HUDEP-2 (cell line): Measurements from ENCODE around the gene KHDC1.
"Not testable (repeated sequence)": the region's sequence is repeated elsewhere in the genome, so short reads cannot be mapped to it uniquely, and the experiment has no call there.

Experiments used
- DNase-seq, 76 experiments: peaks; one replicate each; lab custom pipeline; 2025; ENCODE audit not compliant: unreplicated experiment in 76 of 76; lab: John Stamatoyannopoulos, UW

The KHDC1 gene

DNA sequence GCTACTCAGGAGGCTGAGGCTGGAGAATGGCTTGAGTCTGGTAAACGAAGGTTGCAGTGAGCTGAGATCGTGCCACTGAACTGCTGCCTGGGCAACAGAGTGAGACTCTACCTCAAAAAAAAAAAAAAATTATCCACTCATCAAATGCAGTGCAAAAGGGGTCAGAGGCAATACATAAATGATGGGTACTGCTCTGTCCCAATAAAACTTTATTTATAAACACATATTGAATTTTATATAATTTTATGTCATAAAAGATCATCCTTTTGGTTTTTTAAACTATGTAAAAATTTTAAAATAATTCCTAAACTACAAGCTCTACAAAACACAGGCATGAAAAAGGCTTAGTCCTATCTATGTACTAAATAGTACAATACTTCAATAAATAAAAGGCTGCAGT lies 10.3 kb downstream of the KHDC1 start:
- DNase-seq = no peak

DNA sequence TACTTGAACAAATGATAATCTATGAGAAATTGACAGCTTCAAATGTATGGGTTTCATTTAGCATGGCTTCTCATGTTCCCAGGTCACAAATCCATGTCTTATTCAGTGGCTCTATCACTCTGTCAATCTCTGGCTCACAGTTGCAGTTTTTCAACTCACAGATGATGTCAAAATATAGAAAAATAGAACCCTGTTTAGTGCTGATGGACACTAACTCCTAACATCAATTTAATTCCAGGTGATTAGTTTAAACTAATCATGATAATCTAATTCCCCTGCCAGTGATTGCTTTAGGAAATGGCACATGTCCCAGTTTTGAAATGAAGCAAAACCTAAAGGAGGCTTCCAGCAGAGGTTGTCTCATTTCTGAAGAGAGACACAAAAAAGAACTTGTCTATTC lies 13.0 kb downstream of the KHDC1 start:
- DNase-seq = no peak

DNA sequence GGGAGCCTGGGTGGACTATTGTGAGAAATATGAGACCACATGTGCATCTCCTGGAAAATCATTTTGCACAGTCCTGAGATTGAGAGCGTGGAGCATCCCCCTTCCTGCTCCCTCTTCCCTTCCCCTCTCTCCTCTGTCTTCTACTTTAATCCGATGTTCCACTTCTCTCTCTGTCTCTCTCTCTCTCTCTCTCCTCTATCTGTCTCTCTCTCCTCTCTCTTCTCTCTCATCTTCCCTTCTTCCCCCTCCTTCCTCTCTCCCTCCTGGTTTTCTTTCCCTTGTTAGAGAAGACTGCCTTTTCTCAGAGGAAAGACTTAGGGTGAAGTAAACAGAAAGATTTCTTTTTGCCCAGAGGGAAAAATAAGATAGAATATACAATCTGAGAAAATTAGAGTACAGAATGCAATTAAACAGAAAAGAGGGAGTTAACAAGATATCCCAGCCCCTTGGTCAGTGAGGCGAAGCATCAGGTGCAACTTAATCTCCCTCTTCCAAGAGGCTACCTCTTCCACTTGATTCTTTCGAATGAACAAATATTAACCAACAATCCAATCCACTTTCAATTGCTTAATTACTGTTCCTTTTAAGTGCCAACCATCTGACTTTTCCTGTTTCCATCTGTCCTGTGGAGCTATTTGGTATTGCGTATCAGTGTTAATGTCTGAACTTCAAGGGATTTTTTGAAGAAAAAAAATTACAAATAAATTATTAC lies 14.6 kb downstream of the KHDC1 start:
- no peak for DNase-seq

DNA sequence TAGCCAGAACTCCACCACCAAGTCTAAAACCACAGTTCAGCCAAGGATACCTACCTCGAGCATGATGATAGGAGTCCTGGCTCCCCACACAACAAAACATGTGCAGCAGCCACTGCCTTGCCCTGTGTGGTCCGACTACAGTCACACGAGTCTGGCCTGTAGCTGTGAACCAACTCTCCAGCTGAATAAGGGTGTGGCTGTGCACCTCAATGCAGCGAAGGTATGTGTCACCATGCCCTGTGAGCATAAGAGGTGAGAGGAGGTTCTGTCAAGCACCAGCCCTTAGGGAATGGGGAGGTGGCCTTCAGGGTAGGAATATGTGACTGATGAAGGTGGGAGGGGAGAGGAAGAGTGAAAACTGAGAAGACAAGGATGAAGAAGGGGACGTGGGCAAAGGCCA lies 21.0 kb downstream of the KHDC1 start:
- no peak for DNase-seq

DNA sequence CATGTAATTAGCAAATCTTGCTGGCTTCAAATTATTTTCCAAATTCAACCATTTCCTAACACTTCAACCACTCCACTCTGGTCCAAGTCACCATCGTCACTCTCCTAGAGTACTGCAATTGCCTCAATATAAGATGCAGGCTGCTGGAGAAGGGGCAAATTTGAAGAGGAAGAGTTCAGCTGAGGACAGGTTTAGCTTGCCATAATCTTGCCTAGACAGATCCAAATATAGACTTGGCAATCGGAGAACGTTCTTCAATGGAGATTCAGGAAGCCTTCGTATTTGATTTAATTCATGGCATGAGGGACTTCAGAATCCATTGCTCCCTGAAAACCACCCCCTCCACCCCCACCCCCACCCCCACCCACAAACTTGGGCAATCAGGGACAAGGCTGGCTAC lies 22.3 kb downstream of the KHDC1 start:
- no peak for DNase-seq

DNA sequence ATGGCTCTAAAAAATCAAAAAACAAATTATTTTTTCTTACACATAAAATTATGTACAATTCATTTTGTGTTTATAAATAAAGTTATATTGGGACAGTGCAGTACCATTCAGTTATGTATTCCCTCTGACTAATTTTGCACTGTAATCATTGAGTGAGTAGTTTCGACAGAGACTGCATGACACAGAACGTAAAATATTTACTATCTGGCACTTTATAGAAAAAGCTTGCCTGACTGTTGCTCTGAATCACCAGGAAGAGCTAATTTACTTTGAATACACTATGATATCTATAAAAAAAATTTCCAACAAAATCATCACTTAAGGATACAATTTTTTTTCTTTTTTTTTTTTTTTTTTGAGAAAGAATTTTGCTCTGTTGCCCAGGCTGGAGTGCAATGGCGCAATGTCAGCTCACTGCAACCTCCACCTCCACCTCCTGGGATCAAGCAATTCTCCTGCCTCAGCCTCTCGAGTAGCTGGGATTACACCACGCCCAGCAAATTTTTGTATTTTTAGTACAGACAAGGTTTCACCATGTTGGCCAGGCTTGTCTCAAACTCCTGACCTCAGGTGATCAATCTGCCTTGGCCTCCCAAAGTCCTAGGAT lies 26.7 kb downstream of the KHDC1 start:
- no peak for DNase-seq

GRCh38 chr6:73234733-73235132 lies 28.3 kb downstream of the KHDC1 start:
- no peak for DNase-seq

- DNase-seq = not testable (repeated sequence)
Measured at GRCh38 chr6:73233971-73234370, 29.0 kb downstream of the KHDC1 start.

GRCh38 chr6:73233048-73233447 lies 29.9 kb downstream of the KHDC1 start:
- DNase-seq = no peak

DNA sequence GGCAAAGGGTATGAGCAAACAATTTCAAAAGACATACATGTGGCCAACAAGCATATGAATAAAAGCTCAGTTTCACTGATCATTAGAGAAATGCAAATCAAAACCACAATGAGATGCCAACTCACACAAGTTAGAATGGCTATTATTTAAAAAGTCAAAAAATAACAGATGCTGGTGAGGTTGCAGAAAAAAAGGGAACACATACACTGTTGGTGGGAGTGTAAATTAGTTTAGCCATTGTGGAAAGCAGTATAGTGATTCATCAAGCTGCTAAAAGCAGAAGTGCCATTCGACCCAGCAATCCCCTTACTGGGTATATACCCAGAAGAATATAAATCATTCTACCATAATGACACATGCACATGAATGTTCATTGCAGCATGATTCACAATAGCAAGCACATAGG lies 31.0 kb downstream of the KHDC1 start:
- DNase-seq = no peak

DNA sequence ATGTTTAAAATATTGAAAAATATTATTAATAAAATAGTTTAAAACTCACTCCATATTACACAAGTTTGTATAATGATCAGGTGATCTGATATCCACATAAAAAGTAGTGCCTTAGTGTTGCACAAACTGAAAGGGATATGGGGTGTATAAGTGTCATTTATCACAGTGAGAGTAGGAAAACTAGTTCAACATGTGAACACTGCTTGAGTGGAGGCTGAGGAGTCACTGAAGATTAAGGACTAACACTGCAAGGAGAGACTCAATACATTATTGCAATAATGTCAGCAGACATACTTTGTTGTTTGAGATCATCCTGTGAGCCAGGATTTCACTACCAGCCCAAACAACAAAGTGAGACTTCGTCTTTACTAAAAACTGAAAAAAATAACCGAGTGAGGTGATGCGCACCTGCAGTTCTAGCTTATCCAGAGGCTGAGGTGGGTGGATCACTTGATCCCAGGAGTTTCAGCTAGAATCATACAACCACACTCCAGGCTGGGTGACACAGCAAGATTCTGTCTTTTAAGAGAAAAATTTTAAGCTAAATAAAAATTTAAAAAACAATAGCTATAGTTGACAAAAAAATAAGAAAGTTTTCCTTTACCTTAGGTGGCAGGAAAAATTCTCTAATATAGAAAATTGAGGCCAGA lies 35.3 kb downstream of the KHDC1 start:
- DNase-seq = no peak

DNA sequence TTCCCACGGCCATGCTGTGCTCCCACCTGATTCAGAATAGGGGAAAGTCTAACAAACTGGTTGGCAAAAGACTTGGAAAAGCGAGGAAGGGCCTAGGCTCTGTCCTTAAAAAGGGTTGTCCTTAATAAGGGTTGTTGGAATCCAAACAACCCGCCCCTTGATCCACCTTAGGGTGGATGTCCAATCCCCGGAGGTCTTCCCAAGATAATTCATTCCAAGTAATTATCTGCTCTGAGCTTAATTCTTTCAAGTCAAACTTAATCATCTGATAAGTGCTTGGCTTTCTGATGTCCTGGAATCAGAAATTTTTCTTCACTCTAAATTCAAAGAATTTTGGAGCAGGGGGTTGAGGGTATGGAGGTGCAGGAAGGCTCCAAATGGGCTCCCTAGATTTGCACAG lies 37.6 kb downstream of the KHDC1 start, which contains the start of gene KHDC1L:
Gene KHDC1L, minus strand, starts transcription at position 101 of the 400 bp plus-strand sequence. Its CDS starts 88 bp downstream, at position 13.
- no peak for DNase-seq

DNA sequence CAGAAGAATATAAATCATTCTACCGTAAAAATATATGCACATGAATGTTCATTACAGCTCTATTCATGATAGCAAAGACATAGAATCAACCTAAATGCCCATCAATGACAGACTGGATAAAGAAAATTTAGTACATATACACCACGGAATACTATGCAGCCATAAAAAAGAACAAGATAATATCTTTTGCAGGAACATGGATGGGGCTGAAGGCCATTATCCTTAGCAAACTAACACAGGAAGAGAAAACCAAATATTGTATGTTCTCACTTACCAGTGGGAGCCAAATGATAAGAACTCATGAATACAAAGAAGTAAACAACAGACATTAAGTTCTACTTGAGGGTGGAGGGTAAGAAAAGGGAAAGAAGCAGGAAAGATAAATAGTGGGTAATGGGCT lies 46.1 kb downstream of the KHDC1 start:
- no peak for DNase-seq

GRCh38 chr6:73209117-73209516 lies 53.9 kb downstream of the KHDC1 start:
- DNase-seq = no peak

DNA sequence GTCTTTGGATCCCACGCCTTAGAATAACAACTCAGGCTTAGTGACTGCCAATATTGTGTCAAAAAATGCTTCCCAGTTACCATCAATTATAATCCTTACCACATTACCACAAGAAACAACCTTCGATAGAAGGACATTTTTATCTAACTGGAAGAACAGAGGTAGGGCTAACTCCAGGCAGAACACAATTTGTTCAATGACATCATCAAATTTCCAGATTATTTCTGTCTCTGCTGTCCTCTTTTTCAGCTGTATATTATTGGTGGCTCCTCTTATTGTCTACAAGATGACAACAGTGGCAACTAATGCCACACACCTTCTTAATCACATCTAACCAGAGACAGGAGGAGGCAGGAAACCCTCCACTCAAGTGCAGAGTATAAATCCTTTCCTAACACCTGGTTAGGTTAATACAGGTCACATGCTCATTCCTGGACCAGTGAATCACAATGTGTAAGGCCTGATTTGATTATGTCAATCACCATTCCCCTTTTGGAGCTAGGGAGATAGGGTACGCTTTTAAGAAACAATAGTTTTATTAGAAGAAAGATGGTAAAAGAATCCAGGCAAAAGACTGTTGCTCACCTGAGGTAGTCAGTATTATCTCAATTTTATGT lies 55.7 kb downstream of the KHDC1 start:
- no peak for DNase-seq

DNA sequence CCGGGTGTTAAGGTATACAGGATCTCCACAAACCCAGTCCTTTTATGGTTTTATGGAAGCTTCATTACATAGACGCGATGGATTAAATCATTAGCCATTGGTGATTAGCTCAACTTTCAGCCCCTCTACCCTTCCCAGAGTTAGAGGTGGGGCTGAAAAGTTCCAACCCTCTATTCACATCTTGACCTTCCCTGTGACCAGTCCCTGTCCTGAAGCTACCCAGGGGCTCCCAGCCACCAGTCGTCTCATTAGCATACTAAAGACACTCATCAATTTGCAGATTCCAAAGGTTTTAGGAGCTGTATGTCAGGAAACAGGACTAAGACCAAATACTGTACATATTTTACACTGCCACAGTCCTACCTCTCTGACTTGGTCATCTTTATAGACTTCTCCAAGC lies 58.7 kb downstream of the KHDC1 start:
- DNase-seq = no peak

- no peak for DNase-seq
Measured at GRCh38 chr6:73203098-73203497, 59.9 kb downstream of the KHDC1 start.

DNA sequence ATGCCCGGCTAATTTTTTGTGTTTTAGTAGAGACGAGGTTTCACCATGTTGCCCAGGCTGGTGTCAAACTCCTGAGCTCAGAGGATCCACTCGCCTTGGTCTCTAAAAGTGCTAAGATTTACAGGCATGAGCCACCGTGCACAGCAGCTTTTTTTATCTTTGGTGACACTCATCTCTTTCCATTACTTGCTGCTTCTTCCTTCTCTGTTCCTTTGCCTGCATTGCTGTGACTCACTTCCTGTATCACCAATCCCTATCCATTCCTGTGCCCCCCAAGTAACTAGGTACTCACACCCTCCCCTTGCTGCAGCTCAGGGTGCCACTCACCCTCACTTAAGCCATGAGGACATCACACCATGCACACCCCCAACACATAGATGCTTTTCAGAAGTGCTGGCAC lies 62.3 kb downstream of the KHDC1 start:
- no peak for DNase-seq

DNA sequence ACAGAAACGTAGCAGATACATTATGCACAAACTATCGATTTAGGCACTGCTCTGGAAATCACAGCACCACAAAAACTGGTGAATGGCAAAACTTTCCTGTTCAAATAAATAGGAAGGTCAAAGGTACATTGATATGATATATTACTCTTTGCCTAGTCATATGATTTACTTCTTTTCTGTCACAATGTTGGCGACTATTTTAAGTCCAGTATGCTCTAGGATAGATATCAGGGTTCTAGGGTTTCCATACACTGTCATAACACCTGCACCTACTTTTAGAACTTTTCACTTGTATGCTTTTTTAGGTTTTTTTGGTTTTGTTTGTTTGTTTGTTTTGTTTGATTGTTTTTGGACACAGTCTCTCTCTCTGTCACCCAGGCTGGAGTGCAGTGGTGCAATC lies 62.7 kb downstream of the KHDC1 start:
- DNase-seq = no peak

GRCh38 chr6:73194744-73195143 lies 68.3 kb downstream of the KHDC1 start:
- DNase-seq = no peak

DNA sequence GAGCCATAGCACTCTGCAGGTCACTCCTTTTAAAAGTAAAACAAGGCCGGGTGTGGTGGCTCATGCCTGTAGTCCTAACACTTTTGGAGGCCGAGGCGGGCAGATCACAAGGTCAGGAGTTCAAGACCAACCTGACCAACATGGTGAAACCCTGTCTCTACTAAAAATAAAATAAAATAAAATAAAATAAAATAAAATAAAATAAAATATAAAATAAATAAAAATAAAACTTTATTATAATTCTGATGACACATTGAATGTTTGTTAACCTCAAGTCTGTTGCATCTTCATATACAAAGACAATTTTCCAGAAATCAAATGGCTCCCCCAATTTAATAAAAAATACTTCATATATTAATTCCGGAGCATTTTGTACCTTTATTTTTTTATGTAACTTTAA lies 69.7 kb downstream of the KHDC1 start:
- not testable (repeated sequence) for DNase-seq
